ENCODE data around the gene IL17B.

- peak; percentile 57 to 83 (median 72) for TF ChIP-seq CTCF (IDR thresholded peaks at IDR 0.05)
- TF ChIP-seq POLR2A (IDR thresholded peaks at IDR 0.05) = no peak
Observed at GRCh38 chr5:149367249-149367971, 11.7 kb downstream of the IL17B start.

All from esophagus squamous epithelium (tissue), 4 donors.